Thyroid gland (tissue), 4 donors: ENCODE results near the gene CAMK1.

Experiments used
- CTCF ChIP-seq, 6 experiments: fragments of 200-600 bp in 3 of 6; fragments of 450-650 bp in 3 of 6; sonication (generic) in 3 of 6; IDR thresholded peaks; one replicate each; pipeline ENCODE4 v1.5.1; 2016 to 2019; ENCODE audit warnings: antibody characterized with exemption in 6 of 6, mild to moderate bottlenecking in 2 of 6, inconsistent platforms in 1 of 6, moderate library complexity in 1 of 6
- POLR2A ChIP-seq, 2 donors: fragments of 450-650 bp; IDR thresholded peaks; one replicate each; pipeline ENCODE4 v1.6.1; 2017; ENCODE audit warnings: antibody characterized with exemption in 2 of 2, mild to moderate bottlenecking in 2 of 2, moderate library complexity in 1 of 2

- TF ChIP-seq CTCF (IDR thresholded peaks at IDR 0.05): no peak
- TF ChIP-seq POLR2A (IDR thresholded peaks at IDR 0.05): no peak
These were observed 27.2 kb downstream of the CAMK1 start for GRCh38 chr3:9742560-9742959.
